ENCODE data around the gene MYO18A. TPM values are rescaled to one million over a fixed set of nuclear protein-coding genes. Genes with fewer than 3 reads are reported as not detected.

The MYO18A gene
- total RNA-seq, 1 experiment from 2014 or later = 10.6 TPM

GRCh38 chr17:29060475-29060874 lies 119.7 kb downstream of the MYO18A start:
- DNase-seq (ENCODE audit: extremely low read depth, low read depth) = no peak

- no peak for DNase-seq (ENCODE audit: extremely low read depth, low read depth)
These were observed 120.9 kb downstream of the MYO18A start for GRCh38 chr17:29059281-29059680.

DNA sequence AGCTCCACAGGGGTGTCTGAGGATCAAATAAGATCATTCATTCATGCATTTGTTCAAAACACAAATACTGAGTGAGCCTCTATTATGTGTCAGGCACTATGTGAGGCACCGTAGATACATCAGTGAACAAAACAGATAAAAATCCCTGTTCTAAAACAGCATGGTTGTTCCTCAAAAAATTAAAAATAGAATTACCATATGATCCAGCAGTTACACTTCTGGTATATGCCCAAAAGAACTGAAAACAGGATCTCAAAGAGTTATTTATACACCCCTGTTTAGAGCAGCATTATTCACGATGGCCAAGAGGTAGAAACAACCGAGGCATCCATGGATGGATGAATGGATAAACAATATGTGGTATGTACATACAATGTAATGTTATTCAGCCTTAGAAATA lies 121.8 kb downstream of the MYO18A start:
- DNase-seq (ENCODE audit: extremely low read depth, low read depth) = no peak

DNA sequence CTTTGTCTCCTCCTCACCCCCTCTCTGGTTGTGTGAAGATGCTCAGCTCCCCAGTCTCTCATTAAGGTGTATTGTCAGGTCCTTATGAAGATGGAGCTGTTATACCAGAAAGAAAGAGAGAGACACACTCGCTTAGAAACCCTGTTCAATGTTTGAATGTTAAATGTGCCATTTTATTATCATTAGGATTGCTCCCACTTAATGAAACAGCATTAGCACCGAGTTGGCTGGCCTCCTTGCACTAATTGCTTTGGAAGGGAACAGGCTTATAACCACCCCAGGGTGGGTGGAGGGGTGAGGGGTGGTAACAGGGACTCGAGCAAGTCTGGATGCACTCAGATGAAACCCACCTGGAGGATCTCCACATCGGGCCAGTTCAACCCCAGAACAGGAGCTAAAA lies 122.8 kb downstream of the MYO18A start:
- DNase-seq (ENCODE audit: extremely low read depth, low read depth) = no peak

- no peak for DNase-seq (ENCODE audit: extremely low read depth, low read depth)
These were observed 125.4 kb downstream of the MYO18A start for GRCh38 chr17:29054835-29055234.

DNA sequence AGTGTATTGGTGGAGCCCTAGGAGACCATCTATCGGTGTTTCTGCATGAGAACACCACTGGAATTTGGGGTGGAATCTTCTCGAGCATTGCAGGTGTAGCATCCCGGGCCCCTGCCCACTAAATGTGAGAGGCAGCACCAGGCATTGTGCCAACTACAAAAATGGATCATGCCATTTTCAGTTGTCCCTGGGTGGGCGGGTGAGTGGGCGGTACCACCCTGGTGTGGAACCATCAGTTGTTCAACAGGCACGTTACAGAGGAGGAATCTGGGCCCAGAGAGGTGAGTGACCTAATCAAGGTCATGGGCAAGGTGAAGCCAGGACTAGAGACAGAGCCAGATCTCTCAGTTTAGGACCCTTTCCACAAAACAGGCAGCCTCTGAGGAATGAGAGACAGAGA lies 128.5 kb downstream of the MYO18A start:
- no peak for DNase-seq (ENCODE audit: extremely low read depth, low read depth)

GRCh38 chr17:29051194-29051593 lies 129.0 kb downstream of the MYO18A start:
- DNase-seq (ENCODE audit: extremely low read depth, low read depth) = no peak

- DNase-seq (ENCODE audit: extremely low read depth, low read depth) = no peak
These were observed 130.0 kb downstream of the MYO18A start for GRCh38 chr17:29050176-29050575.

- DNase-seq (ENCODE audit: extremely low read depth, low read depth) = no peak
These were observed 130.6 kb downstream of the MYO18A start for GRCh38 chr17:29049541-29050145.

DNA sequence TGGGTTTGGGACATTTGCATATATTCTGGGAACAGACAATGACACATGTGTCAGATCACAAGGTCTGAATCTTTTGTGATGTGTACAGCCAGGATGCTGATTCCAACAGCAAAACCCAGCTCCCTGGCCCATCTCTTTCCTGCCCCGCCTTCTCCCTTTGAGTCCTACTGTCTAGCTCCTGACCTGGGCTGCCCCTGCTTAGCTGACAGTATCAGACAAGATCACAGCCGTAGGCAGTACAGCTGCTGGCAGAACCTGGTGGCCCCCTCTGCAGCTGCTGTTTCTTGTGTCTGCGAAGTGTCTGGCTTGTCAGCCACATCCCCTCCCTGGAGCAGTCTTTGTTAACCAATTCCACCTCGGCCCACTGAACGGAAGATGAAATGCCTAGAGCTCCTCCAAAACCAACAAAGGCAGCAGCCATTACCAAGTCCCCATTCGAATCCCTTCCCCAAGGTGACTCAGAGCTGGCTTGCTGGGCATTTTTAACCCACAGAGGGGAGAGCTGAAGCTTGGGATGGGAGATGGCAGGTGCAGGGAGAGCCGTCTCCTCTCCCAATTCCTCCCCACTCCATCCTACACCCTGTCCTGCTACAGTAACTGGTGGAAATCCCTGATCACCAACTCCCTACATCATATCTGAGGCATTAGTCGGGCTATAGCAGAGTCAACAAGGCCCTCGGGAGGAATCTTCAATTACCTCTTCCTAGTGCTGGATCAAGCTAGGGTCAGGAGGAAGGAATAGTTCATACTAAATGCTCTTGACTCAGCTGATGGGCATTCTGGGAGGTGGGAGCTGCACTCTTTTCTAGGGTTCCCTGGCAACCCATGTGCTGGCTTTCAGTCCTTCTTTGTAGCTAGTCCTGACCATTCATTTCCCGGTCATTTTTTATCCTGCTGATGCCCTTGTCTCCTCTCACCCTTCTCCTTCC lies 131.5 kb downstream of the MYO18A start:
- no peak for DNase-seq (ENCODE audit: extremely low read depth, low read depth)

- DNase-seq (ENCODE audit: extremely low read depth, low read depth) = no peak
These were observed 133.7 kb downstream of the MYO18A start for GRCh38 chr17:29046473-29046839.

DNA sequence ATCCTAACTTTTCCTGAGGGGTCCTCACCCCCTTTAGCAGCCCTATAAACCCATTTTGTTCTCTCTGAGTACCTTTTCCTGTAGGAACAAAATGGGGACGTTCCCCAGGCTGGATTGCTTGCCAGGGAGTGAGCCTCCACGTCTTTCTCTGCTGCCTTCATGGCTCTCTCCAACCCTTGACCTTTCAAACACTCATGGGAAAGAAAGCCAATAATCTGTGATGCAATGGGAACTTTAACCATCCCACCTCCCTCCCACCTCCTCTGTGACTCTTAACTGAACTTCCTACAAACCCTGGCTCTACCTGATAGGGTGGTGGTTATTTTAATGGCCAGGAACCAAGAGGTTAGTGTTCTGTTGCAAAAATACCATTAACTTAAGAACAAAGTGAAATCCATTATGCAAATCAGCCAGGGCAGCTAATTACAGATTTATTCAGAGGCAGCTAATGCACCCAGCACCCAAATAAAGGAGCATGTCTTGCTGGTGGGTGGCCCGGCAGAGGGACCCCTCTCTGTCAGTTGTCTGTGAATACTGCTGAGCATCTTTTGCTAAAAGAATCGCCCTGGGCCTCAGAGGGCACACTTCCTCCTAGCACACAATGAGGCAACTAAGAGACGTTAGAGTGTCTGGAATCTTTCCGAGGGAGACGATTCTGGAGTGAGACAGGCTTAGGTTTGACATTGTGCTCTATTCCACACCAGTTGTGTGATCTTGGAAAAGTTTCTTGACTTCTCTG lies 134.3 kb downstream of the MYO18A start:
- no peak for DNase-seq (ENCODE audit: extremely low read depth, low read depth)

GRCh38 chr17:29045026-29045425 lies 135.2 kb downstream of the MYO18A start:
- DNase-seq (ENCODE audit: extremely low read depth, low read depth) = no peak

DNA sequence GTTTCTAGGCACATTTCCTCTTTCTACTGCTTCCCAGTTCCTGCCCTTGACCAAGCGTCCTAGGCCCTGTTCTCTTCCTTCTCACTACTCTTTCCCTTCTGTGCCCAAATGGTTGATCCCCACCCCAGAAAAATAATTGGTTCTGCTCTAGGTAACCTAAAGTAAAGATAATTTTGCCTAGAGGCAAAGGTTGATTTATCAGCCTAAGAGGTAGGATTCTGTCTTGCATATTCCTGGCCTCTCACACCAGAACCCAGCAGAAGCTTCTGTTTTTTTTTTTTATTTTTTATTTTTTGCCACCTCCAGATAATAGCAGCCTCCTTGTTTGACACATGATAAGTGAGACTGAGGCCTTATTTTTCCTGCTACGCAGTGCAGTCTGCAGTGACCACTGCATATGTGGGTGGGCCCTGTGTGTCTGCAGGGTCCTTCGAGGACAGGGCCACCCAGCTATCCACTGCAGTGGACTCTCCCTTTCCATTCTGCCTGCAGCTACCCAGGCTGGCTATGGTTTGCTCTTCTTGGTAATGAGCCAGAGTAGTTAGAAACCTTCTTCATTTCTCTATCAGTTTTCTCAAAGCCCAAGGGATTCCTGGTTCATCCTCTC lies 136.6 kb downstream of the MYO18A start:
- DNase-seq (ENCODE audit: extremely low read depth, low read depth) = no peak

GRCh38 chr17:29042679-29043538 lies 137.3 kb downstream of the MYO18A start, which contains the start of gene PIPOX:
Gene PIPOX, plus strand, starts transcription at chr17:29043141. Its CDS starts 85 bp downstream, at chr17:29043226.
- DNase-seq (ENCODE audit: extremely low read depth, low read depth) = no peak

GRCh38 chr17:29042026-29042678 lies 138.0 kb downstream of the MYO18A start:
- DNase-seq (ENCODE audit: extremely low read depth, low read depth) = no peak

DNA sequence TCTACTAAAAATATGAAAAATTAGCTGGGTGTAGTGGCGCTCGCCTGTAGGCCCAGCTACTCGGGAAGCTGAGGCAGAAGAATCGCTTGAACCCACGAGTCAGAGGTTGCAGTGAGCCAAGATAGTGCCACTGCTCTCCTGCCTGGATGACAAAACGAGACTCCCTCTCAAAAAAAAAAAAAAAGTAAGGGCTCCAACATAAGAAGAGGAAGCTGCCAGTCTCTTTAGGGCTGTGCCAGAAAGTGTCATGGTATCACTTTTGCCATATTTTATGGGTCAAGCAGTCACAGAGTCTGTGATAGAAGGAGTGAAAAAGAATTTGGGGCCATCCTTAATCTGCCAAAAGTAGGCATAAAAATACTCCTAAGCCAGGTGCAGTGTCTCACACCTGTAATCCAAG lies 138.6 kb downstream of the MYO18A start:
- DNase-seq (ENCODE audit: extremely low read depth, low read depth) = no peak

DNA sequence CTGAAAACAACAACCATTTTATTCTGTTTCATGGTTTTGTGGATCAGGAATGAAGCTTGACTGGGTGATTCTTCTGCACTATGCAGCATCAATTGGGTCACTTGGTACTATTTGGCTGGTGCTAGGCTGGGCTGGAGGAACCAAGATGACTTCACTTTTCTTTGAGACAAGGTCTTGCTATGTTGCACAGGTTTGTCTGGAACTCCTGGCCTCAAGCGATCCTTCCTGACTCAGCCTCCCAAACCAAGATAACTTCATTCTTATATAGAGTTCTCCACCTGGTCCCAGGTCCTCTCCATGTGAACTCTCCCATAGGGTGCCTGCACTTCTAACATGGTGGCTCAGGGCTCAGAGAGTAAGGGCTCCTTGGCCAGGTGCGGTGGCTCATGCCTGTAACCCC lies 139.1 kb downstream of the MYO18A start:
- no peak for DNase-seq (ENCODE audit: extremely low read depth, low read depth)

- no peak for DNase-seq (ENCODE audit: extremely low read depth, low read depth)
These were observed 140.2 kb downstream of the MYO18A start for GRCh38 chr17:29039764-29040598.
